K562 treated with DMSO at 1 percent for 48 hours (cell line): Measurements from ENCODE around the gene HSF5. TPM values are rescaled to one million over a fixed set of nuclear protein-coding genes. Genes with fewer than 3 reads are reported as not detected.

Source experiments
- total RNA-seq: library from RNA; unstranded; fragments of 300-600 nt; gene quantifications from 2 replicates; pipeline ENCODE4 v1.2.3, GENCODE V29; 2022; ENCODE audit warnings: low replicate concordance; ENCODE audit errors: extremely low read depth

Gene HSF5
- total RNA-seq = not detected in 2 replicates

GRCh38 chr17:58487589-58488427 is at the start of gene HSF5:
Gene HSF5, minus strand, starts transcription at chr17:58488408. Its CDS starts 134 bp downstream, at chr17:58488274.

GRCh38 chr17:58513965-58514769 is 26.0 kb upstream of the HSF5 start, which contains the start of gene MTMR4:
Gene MTMR4, minus strand, starts transcription at chr17:58514638. Its CDS starts 231 bp downstream, at chr17:58514407.

GRCh38 chr17:58417300-58418092 is 70.7 kb downstream of the HSF5 start, which contains the start of gene RNF43:
Gene RNF43, minus strand, starts transcription at chr17:58417534. Its CDS starts 1,957 bp downstream, at chr17:58415577.

Other genes with a start within 250 kb of the HSF5 start
- gene LPO, start 249.8 kb downstream of the HSF5 start, total RNA-seq = not detected in 2 replicates
- not detected in 2 replicates for gene MPO, start 207.5 kb downstream of the HSF5 start, total RNA-seq
- not detected in 2 replicates for gene TSPOAP1, start 159.6 kb downstream of the HSF5 start, total RNA-seq
- not detected in 2 replicates for gene SUPT4H1, start 136.2 kb downstream of the HSF5 start, total RNA-seq
- gene RNF43, start 70.9 kb downstream of the HSF5 start, total RNA-seq = not detected in 2 replicates
- not detected in 2 replicates for gene MTMR4, start 26.2 kb upstream of the HSF5 start, total RNA-seq
- not detected in 2 replicates for gene TEX14, start 203.6 kb upstream of the HSF5 start, total RNA-seq
- gene RAD51C, start 204.2 kb upstream of the HSF5 start, total RNA-seq = not detected in 2 replicates